PFSK-1 (cell line): Measurements from ENCODE around the gene RALBP1.

Experiments used
- FOXP2 ChIP-seq: optimal IDR thresholded peaks from 2 replicates; pipeline ENCODE3; 2011; ENCODE audit warnings: borderline replicate concordance, control low read depth, inconsistent platforms; ENCODE audit not compliant: insufficient read depth; ENCODE audit errors: extremely low read length, extremely low read depth
- POLR2AphosphoS5 ChIP-seq: IDR thresholded peaks from 2 replicates; pipeline ENCODE4 v1.6.1; 2012; ENCODE audit warnings: low read depth, mild to moderate bottlenecking, control low read depth, low read length, moderate library complexity
- SIN3A ChIP-seq: IDR thresholded peaks from 2 replicates; pipeline ENCODE4 v1.6.1; 2012; ENCODE audit warnings: mild to moderate bottlenecking, low read length, moderate library complexity, borderline replicate concordance; ENCODE audit not compliant: insufficient read depth
- TAF1 ChIP-seq: IDR thresholded peaks from 2 replicates; pipeline ENCODE4 v1.6.1; 2012; ENCODE audit warnings: low read length, control low read depth, borderline replicate concordance; ENCODE audit not compliant: insufficient read depth
- TF ChIP-seq, protein P1 (sequence below), 2 experiments: IDR thresholded peaks; 2 replicates each; pipeline versions ENCODE4 v1.6.1 to v1.8.0; 2011 to 2012; ENCODE audit warnings: low read depth in 2 of 2, low read length in 2 of 2, control low read depth in 1 of 2, inconsistent platforms in 1 of 2, mild to moderate bottlenecking in 1 of 2, moderate library complexity in 1 of 2; ENCODE audit not compliant: insufficient read depth in 1 of 2

The RALBP1 gene

DNA sequence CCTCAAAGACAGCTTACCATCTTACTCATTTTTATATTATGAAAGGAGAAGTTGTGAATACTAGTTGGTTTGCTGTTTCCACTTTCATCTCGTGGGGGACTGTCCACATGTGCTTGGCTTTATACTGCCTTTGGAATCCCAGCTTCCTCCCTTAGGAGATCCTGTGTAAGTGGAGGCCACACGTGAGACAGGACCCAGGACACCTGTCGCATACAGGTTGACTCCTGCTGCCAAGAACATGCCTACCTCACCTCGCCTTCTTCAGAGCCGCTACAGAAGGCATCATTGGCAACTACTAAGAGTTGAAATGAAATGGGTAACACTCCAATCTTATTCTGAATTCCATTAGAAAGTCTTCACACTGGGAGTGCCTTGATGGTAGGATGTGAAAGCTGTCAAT, 69.7 kb downstream of the RALBP1 start:
- no peak for TF ChIP-seq FOXP2
- TF ChIP-seq POLR2AphosphoS5, result no peak
- TF ChIP-seq, protein P1, sequence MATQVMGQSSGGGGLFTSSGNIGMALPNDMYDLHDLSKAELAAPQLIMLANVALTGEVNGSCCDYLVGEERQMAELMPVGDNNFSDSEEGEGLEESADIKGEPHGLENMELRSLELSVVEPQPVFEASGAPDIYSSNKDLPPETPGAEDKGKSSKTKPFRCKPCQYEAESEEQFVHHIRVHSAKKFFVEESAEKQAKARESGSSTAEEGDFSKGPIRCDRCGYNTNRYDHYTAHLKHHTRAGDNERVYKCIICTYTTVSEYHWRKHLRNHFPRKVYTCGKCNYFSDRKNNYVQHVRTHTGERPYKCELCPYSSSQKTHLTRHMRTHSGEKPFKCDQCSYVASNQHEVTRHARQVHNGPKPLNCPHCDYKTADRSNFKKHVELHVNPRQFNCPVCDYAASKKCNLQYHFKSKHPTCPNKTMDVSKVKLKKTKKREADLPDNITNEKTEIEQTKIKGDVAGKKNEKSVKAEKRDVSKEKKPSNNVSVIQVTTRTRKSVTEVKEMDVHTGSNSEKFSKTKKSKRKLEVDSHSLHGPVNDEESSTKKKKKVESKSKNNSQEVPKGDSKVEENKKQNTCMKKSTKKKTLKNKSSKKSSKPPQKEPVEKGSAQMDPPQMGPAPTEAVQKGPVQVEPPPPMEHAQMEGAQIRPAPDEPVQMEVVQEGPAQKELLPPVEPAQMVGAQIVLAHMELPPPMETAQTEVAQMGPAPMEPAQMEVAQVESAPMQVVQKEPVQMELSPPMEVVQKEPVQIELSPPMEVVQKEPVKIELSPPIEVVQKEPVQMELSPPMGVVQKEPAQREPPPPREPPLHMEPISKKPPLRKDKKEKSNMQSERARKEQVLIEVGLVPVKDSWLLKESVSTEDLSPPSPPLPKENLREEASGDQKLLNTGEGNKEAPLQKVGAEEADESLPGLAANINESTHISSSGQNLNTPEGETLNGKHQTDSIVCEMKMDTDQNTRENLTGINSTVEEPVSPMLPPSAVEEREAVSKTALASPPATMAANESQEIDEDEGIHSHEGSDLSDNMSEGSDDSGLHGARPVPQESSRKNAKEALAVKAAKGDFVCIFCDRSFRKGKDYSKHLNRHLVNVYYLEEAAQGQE (IDR thresholded peaks at IDR 0.05; ENCODE audit: insufficient read depth in 1 of 2, low read depth in 2 of 2, low read length in 2 of 2), result no peak
- TF ChIP-seq SIN3A, result no peak
- no peak for TF ChIP-seq TAF1

DNA sequence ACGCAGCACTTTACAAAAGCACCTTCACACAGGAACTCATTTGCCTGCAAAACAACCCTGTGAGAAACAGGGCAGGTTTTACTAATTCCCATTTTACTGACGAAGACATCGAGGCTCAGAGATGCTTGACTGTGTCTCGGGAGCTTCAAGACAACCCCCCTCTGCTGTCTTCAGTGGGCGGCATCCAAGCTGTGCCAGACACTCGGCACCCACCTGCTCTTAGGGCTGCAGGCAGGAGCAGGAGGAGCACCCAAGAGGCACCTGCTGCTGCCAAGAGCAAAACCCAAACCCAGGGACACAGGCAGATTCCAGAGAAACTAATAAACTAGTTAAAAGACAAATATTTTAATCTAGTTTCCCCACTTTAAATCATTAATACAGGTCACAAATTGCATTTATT, 71.2 kb downstream of the RALBP1 start:
- TF ChIP-seq POLR2AphosphoS5, result no peak
- no peak for TF ChIP-seq TAF1
- TF ChIP-seq SIN3A, result no peak
- no peak for TF ChIP-seq FOXP2
- TF ChIP-seq, protein P1 (IDR thresholded peaks at IDR 0.05; ENCODE audit: insufficient read depth in 1 of 2, low read depth in 2 of 2, low read length in 2 of 2), result no peak

DNA sequence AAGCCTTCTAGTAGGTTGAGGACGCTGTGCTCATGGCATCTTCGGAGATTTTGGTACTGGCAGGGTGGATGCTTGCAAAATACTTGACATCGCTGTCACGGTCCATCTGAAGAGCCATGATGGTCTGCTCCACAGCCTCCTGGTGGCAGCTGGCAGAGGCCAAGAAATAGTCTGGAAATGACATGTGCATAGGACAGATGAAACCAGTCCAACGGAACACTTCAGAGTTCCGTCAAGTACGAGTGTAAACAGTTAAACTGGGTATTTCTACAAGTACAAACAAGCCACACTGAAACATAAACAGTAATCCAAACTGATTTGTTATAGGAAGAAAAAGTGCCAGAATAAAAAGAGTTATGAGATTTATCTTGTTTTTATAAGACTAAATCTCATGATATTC, 72.5 kb downstream of the RALBP1 start:
- TF ChIP-seq POLR2AphosphoS5 (no peak), SIN3A (no peak), FOXP2 (no peak), TAF1 (no peak)
- TF ChIP-seq, protein P1 (IDR thresholded peaks at IDR 0.05; ENCODE audit: insufficient read depth in 1 of 2, low read depth in 2 of 2, low read length in 2 of 2), result no peak

DNA sequence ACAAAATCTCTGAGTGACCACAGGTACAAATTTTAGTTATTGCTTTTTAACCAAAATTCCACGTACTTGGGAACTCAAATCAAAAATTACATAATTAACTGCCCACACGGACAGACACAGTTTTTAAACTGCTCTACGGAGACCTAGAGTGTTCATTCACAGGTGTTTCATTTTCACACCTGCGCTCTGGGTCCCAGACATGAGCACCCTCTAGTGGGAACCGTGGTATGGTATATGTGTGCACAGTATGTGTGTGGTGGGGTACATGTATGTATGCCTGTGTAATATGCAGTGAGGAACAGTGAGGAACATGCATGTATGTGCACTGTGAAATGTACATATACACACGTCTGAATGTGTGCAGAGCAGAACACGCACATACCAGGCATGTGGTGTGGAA, 74.1 kb downstream of the RALBP1 start:
- no peak for TF ChIP-seq FOXP2
- TF ChIP-seq, protein P1 (IDR thresholded peaks at IDR 0.05; ENCODE audit: insufficient read depth in 1 of 2, low read depth in 2 of 2, low read length in 2 of 2), result no peak

DNA sequence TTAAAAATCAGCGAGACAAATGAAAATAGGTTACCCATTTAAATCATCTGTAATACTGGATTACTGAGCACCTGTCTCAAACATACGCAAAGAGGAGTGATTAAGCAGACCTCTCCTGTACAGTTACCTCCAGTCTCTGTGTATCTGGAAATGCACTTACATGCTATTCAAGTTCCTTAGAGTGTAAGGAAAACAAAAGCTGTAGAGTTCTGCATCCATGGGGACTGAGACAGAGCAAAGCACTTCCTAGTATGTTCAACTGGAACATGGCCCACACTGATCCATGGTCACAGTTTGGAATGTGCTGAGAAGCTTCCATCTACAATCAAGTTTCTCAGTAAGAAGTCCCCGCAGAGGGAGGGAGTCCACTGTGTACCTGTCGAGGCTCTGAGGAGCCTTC, 75.1 kb downstream of the RALBP1 start:
- TF ChIP-seq SIN3A (no peak), FOXP2 (no peak), TAF1 (no peak), POLR2AphosphoS5 (no peak)
- TF ChIP-seq, protein P1 (IDR thresholded peaks at IDR 0.05; ENCODE audit: insufficient read depth in 1 of 2, low read depth in 2 of 2, low read length in 2 of 2), result no peak
